AG09309 (cell line): ENCODE data around the gene CHD5.

Experiments used
- DNase-seq: peaks from one replicate; pipeline ENCODE4 v3.0.0-alpha.2; 2010; ENCODE audit warnings: low read depth
- H3K4me3 ChIP-seq: 2 replicates; pipeline ENCODE4 v1.5.1; 2011; ENCODE audit warnings: mild to moderate bottlenecking, low read depth, low read length, moderate library complexity; ENCODE audit not compliant: control insufficient read depth
- TF ChIP-seq, protein P1 (sequence below): IDR thresholded peaks from 2 replicates; pipeline ENCODE4 v1.5.1; 2011; ENCODE audit warnings: mild to moderate bottlenecking, low read depth, low read length, inconsistent platforms; ENCODE audit not compliant: insufficient read depth, control insufficient read depth; ENCODE audit errors: missing control alignments

The CHD5 gene

DNA sequence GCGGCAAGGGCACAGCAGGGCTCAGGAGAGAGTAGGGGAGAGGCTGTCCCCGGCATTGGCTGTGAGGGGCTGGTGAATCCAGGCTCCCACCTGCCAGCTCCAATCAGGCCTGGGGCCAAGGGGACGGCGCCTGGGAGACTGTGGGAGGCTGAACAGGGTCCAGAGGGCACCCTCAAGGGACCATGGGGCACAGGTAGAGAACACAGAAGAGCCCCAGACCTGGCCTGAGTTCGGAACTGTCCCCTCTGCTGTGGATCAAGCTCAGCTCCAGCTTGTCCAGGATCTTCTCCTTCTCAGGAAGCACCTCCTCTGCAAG is 67.5 kb downstream of the CHD5 start:
- DNase-seq = no peak
- TF ChIP-seq, protein P1, sequence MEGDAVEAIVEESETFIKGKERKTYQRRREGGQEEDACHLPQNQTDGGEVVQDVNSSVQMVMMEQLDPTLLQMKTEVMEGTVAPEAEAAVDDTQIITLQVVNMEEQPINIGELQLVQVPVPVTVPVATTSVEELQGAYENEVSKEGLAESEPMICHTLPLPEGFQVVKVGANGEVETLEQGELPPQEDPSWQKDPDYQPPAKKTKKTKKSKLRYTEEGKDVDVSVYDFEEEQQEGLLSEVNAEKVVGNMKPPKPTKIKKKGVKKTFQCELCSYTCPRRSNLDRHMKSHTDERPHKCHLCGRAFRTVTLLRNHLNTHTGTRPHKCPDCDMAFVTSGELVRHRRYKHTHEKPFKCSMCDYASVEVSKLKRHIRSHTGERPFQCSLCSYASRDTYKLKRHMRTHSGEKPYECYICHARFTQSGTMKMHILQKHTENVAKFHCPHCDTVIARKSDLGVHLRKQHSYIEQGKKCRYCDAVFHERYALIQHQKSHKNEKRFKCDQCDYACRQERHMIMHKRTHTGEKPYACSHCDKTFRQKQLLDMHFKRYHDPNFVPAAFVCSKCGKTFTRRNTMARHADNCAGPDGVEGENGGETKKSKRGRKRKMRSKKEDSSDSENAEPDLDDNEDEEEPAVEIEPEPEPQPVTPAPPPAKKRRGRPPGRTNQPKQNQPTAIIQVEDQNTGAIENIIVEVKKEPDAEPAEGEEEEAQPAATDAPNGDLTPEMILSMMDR = no peak
- no peak overlapping the region for H3K4me3 ChIP-seq

- DNase-seq = no peak
- H3K4me3 ChIP-seq = no peak overlapping the region
- TF ChIP-seq, protein P1 = no peak
Measured at GRCh38 chr1:6111991-6112689, 68.0 kb downstream of the CHD5 start.

- DNase-seq = no peak
- TF ChIP-seq, protein P1 = no peak
- no peak overlapping the region for H3K4me3 ChIP-seq
Measured at GRCh38 chr1:6111571-6111970, 68.5 kb downstream of the CHD5 start.

DNA sequence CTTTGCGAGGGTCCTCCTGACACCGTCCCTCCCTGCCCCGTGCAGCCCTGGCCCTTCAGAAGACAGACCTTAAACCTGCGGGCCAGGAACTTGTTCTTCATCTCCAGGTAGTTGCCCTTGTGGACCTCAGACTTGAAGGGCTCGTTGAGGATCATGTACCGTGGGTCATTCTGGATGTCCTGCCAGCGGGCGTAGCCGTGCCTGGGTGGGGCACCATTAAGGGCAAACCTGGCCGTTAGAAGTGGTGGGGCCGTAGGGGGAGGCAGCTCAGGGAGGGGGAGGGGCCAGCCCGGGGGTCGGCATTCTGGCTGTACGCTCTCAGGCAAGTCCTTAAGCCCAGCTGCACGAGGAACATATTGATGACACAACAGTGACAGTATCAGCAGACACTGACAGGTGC is 69.8 kb downstream of the CHD5 start:
- no peak overlapping the region for H3K4me3 ChIP-seq
- DNase-seq = no peak

DNA sequence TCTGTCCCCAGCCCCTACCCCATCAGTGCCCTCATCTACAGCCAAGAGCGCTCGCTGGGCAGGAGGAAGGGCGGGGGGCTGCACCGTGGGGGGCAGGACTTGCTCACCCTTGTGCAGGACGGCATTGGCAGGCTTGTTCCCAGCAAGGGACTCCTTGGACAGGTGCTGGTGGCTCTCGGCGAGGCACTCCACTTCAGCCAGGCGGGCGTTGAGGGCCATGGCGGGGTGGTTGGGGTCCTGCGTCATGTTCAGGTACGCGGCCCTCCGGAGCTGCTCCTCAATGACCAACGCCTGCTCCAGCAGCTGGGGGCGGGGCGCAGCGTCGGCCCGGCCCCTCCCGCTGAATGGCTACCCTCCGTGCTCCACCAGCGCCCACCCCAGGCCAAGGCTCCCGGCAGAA is 70.4 kb downstream of the CHD5 start:
- no peak overlapping the region for H3K4me3 ChIP-seq
- TF ChIP-seq, protein P1 = no peak
- no peak for DNase-seq

More for the DNA sequence above, 69.8 kb downstream of the CHD5 start:
- TF ChIP-seq, protein P1 = no peak

- TF ChIP-seq, protein P1 = peak; percentile 80
- peak; percentile 32 for DNase-seq
- H3K4me3 ChIP-seq = no peak overlapping the region
Measured at GRCh38 chr1:6108937-6109614, 71.0 kb downstream of the CHD5 start.
